ENCODE measurements around the gene CRISPLD2.

CRISPLD2 gene

DNA sequence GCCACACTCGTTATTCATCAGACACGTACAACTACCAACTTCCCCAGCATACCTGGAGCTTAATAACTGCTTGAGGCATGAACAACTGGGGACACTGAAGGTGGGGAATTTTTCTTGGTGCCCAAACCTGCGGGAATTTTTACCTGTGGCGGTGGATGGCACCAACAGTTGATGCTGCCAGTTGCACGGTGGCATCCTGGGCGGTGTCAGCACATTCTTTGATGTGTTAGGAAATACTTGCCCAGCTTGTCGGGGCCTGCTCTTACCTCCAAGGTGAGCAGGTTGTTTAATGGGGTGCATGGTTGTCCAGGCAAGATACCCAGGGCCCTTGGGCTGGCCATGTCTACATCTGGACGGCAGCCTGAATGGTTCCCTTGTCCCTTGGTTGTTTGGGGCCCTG is 79.6 kb downstream of the CRISPLD2 start:
- DNase-seq (ENCODE audit: extremely low read depth in 1 of 2, low read depth in 1 of 2): no peak

DNA sequence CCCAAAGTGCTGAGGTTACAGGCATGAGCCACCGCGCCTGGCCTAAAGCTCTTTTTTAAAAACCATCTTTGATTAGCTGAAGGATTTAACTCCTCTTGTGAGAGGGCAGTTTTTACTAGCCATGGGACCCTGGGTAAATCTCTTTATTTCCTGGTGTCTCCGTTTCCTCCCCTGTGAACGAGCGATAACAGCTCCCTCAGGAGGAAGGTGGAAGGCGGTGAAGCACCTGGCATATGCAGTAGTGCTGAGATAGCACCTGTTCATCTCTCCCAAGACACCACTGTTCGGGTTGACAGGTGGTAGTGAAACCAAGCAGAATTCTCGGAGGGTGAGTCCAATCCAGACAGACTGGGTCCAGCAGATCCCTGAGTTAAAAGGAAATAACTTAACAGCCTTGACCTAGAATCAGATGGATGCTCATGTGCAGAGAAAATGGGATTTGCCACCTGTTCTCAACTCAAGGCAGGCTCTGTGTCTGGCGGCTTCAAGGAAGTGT is 86.2 kb downstream of the CRISPLD2 start:
- no peak for DNase-seq (ENCODE audit: extremely low read depth in 1 of 2, low read depth in 1 of 2)

DNA sequence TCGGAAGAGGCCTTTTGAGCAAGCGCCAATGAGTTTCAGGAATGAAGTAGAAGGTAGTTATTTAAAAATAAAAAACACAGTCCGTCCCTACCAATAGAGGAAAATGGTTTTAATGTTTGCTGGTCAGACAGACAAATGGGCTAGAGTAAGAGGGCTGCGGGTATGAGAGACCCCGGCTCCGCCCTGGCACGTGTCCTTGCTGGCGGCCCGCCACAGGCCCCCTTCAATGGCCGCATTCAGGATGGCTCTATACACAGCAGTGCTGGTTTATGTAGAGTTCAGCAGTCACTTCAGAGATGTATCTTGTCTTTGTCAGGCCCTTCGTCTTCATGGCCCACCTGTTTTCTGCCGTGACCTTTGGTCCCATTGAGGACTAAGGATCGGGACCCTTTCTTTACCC is 87.3 kb downstream of the CRISPLD2 start:
- DNase-seq (ENCODE audit: extremely low read depth in 1 of 2, low read depth in 1 of 2): no peak

DNA sequence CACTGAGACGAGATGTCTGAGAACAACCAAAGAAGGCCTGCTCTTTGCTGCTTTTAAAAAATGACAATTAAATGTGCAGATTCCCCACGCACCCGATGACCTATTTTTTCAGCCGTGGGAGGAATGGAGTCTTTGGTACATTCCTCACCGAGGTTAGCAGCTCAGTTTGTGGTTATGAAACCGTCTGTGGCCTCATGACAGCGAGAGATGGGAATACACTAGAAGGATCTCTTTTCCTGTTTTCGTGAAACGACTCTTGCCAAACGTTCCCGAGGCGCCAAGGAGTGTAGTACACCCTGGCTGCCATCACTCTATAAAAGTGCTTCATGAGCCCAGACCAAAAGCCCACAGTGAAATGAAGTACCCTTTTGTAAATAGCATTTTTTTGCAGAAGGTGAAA is 87.8 kb downstream of the CRISPLD2 start:
- no peak for DNase-seq (ENCODE audit: extremely low read depth in 1 of 2, low read depth in 1 of 2)

DNA sequence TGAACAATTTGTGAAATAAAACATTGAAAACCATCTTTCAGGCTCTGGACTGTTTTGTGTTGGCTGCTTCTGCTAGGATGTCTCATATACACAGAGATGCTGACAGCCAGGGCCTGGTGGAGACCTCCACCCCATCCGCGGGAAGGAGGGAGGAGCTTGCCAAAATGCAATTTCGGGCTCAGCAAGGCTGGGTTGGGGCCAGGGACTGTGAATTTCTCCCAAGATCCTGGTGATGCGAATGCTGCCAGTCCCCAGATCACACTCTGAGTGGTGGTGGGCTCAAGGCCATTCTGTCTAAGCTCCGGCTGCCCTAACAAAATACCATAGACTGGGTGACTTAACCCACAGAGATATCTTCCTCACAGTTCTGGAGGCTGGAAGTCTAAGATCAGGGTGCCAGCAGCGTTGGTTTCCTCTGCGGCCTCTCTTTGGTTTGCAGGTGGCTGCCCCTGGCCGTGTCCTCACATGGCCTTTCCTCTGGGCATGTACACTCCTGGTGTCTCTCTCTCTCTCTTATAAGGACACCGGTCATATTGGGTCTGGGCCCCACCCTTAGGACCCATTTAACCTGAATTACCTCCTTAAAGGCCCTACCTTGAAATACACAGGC is 89.8 kb downstream of the CRISPLD2 start:
- DNase-seq (ENCODE audit: extremely low read depth in 1 of 2, low read depth in 1 of 2): no peak

DNA sequence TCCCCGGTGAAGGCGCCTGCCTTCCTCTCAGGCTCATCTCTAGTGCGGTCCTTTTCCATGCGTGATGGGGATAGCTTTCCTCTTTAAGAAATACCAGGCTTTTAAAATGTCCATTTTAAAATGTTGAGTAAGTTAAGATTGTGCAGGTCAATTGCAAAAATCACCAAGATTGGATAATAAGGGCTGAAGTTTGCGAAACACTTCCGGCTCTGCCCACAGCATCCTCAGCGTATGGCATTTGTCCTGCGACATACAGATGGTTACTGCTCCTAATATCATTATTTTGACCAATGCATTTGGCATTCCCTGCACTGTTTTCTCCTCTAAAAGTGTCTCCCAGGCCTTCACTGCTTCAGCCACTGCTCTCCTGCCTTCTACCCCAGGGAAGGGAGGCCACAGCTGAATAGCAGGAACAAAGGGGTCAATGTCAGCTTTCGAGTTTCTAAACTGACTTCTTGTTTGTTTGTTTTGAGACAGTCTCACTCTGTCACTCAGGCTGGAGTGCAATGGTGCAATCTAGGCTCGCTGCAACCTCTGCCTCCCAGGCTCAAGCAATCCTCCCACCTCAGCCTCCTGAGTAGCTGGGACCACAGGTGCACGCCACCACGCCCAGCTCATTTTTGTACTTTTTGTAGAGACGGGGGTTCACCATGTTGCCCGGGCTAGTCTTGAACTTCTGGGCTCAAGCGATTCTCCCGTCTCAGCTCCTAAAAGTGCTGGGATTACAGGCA is 91.9 kb downstream of the CRISPLD2 start:
- no peak for DNase-seq (ENCODE audit: extremely low read depth in 1 of 2, low read depth in 1 of 2)

DNA sequence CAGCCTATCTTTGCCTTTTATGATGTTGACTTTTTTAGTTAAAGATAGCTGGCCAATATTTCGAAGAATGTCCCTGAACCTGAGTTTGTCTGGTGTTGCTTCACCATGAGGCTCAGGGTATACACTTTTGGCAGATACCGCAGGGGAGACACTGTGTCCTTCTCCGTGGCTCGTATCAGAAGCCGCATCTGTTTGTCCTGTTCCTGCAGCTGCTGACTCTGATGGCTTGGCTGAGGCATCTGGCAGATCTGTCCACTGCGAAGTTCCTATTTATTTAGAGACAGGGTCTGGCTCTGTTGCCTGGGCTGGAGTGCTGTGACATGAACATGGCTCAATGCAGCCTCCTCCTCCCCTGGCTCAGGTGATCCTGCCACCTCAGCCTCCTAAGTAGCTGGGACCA is 93.5 kb downstream of the CRISPLD2 start:
- no peak for DNase-seq (ENCODE audit: extremely low read depth in 1 of 2, low read depth in 1 of 2)

DNA sequence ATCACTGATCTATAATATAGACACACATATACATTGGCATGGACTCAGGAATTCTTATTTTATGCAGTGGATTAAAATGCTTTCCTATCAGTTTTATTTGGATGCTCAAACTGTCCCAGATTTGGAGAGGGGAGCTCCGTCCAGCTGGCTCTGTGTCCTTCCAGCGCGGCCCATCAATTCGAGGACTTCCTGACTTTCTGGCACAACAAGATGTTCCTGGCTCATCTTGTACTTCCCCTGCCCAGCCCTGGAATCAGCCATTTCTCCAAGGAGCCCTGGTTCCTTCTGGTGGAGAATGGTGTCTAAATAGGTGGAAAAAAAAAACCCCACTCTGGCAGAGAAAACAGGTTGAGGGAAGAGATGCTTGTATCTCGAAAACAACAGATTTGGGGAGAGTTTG is 94.5 kb downstream of the CRISPLD2 start:
- DNase-seq (ENCODE audit: extremely low read depth in 1 of 2, low read depth in 1 of 2): no peak

DNA sequence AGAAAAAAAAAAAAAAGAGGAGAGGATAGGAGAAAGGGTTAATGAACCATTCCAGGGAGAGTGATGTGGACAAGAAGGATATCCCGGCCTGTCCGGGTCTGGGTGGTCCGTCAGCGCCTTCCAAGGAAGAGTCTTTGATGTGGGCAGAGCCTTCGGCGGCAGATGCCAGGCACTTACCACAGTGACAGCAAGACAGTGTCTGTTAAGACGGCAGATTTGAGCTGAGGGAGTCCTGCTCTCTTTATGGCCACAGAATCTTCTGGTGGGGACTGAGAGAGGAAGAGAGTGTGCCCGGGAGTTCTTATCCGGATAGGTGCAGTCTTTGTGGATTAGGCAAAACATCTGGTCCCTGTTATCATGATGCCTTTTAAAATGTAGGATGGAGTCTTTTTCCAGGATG is 96.4 kb downstream of the CRISPLD2 start:
- DNase-seq (ENCODE audit: extremely low read depth in 1 of 2, low read depth in 1 of 2): no peak

DNA sequence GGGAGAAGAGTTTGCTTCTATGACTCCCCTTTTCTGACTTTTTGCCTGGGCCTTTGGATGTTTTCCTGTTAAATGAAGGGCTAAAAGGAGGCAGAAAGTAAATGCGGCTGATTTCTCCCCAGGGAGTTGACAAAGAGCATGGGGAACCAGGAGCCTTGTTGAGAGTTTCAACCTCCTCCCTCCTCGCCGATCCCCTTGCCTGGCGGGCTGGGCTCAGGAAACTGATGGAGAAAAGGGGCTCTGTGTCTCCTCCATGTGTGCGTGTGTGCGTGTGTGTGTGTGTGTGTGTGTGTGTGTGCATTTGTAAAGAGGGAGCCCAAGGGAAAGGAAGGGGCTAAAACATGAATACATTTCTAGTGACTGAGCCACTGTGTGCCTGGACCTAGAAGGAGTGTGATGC is 97.1 kb downstream of the CRISPLD2 start:
- DNase-seq (ENCODE audit: extremely low read depth in 1 of 2, low read depth in 1 of 2): no peak

DNA sequence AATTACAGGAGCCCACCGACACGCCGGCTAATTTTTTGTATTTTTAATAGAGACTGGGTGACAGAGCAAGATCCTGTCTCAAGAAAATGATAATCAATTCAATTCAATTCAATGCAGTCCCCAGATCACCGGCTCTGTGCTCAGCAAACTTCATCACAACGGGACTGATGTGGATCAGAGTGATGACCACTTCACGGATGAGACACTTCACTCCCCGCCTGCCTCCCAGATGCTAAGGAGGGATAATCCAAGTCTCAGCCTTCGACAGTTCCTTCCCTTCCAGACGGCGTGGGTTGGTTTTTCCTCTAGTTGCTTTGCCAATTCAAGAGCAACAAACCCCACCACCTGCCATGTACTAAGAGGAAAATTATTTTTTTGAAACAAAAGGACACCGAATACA is 97.7 kb downstream of the CRISPLD2 start:
- no peak for DNase-seq (ENCODE audit: extremely low read depth in 1 of 2, low read depth in 1 of 2)

DNA sequence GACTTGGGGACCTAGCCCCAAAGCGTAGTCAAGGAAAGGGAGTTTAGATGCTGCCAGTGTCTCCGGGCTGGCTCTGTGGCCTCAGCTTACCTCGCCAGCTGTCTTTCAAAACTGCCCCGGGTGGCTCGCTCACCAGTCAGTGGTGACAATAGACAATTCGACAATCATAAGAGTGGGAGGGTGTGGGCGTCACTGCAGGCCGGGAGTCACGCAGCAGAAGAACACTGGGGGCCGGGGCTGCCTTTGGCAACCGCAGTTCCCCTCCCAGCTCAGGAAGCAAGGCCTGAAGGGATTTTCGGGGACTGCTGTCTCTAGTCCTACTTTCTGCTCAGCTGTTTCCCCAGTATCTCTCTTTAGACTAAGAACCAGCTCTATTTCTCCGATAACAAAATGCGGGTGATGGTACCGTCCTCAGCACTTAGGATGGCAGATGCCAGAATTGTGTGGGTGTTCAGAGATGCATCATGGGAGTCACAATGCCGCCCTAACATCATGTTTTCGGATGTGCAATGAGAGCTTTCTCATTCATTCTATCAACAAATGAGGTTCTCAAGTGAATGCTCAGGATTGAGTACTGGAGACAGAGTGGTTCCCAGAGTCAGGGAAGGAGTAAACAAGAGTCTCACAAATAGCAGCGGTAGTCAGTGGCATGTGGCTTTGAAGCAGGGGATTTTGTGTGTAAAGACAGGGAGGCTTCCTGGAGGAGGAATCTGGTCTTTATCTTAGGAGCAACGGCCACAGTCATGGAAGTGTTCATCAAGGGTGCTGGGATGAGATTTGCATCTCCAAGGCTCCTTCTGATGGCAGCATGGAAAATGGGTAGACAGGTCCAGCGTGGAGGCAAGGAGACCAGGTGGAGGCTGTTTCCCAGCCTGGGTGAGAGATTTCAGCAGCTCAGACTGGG is 98.5 kb downstream of the CRISPLD2 start:
- no peak for DNase-seq (ENCODE audit: extremely low read depth in 1 of 2, low read depth in 1 of 2)

DNA sequence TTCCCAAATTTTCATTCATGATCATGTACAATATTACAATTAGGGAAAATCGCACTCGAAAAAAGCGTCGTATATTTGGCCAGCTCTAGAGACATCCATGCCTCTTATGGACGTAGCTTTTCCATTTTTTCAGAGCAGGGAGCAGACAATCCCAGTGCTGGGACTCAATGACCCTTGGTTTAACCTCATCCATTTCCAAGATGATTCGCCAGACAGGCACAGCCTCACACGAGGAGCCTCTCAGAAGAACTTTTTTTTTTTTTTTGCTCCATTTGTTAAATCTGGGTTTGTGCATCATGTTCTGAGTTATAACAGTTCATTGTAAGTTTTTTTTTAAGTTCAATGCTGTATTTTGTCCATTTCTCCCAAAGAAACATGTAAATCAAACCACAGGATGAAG is 99.5 kb downstream of the CRISPLD2 start:
- DNase-seq (ENCODE audit: extremely low read depth in 1 of 2, low read depth in 1 of 2): no peak

DNA sequence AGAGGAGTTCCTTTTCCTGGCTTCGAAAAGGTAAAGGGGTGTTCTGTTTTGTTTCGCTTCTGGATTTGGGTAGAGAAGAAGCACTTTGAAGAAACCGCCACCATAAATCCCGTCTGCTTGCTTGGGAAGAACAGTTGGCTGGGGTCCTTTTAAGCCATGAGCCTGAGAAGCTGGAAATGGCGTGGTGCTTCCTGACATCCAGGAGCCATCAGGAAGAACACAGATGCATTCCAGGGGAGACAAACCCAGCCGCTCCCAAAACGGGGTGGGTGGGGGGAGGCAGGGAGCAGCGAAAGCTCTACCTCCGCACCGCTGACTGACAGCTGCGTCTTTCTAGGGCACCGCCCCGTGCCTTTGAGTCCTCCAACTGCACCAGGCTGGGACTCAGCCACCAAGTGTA is 99.9 kb downstream of the CRISPLD2 start:
- DNase-seq (ENCODE audit: extremely low read depth in 1 of 2, low read depth in 1 of 2): no peak

DNA sequence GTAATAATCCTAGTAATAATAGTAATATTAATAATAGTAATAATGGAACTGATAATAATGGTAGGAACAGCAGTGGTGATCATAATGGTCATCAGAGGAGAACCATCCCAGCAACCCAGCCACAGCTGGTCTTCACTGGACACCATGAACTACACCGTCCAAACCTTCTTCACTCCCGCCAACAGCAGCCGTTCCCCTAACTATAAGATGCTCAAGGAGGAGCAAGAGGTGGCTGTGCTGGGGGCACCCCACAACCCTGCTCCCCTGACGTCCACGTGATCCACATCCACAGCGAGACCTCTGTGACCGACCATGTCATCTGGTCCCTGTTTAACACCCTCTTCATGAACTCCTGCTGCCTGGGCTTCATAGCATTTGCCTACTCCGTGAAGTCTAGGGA is 100.5 kb downstream of the CRISPLD2 start:
- no peak for DNase-seq (ENCODE audit: extremely low read depth in 1 of 2, low read depth in 1 of 2)

DNA sequence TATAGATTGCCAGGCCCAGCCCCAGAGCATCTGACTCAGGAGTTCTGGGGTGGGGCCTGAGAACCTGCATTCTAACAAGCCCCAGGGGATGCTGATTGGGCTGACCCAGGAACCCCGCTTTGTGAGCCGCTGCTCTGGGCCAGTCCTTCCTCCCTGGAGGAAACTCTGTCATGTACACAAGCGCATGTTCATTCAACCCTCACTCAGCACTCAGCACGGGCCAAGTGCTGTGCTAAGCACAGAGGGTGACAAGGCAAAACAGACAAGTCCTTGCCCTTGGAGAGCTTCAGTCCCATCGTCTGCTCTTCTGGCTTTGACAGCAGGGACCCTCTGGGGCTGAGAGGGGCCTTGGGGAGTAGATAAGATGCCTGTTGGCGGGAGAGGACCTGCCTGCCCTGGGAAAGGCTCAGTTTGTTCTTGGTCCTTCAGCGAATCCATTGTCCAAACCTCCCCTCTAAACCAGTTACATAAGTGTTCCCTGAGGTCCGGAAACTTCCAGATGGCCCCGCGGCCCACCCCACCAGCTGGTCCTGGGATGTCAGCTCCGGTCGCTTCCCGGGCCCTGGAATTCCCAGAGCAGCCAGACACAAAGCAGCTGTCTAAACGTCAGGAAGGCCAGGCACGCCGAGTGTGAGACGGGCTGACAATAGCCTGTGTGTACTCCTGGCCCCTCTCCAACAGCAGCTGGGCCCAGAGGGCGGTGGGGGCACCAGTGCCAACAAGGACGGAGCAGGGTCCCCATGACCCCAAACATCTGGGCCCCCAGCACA is 102.8 kb downstream of the CRISPLD2 start:
- DNase-seq (ENCODE audit: extremely low read depth in 1 of 2, low read depth in 1 of 2): no peak

DNA sequence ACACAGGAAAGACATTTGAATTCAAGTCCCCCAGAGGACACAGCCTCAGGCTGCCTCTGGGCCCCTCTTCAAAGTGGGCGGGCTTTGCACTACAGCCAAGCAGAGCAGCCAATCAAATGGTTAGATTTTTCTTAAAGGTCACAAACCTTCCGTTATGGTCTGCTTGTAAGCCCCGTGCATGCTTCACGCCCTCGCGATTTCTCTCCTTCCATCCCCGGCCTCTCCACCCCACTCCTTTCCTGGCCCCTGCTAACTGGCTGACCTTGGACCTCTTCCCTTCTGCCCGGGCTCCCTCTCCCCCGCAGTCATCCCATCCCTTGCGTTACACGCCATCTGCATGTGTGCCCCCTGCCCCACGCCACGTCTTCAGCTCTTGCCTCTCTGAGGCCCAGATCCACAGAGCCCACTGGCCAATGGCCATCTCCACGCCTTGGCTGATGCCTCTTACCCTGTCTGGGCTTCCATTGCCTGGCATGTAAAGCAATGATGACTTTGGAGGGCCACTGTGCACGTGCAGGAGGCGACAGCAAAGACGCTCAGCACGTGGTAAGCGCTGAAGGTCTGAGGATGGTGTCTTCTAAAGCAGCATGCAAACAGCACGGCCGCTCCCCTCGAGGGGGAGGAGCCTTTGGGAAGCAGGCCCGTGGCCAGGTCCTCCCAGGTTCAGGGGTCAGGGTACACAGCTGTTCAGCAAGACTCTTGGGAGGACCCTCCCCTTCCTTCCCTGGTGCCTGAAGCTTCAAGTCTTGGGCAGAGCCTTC is 104.7 kb downstream of the CRISPLD2 start:
- no peak for DNase-seq (ENCODE audit: extremely low read depth in 1 of 2, low read depth in 1 of 2)

DNA sequence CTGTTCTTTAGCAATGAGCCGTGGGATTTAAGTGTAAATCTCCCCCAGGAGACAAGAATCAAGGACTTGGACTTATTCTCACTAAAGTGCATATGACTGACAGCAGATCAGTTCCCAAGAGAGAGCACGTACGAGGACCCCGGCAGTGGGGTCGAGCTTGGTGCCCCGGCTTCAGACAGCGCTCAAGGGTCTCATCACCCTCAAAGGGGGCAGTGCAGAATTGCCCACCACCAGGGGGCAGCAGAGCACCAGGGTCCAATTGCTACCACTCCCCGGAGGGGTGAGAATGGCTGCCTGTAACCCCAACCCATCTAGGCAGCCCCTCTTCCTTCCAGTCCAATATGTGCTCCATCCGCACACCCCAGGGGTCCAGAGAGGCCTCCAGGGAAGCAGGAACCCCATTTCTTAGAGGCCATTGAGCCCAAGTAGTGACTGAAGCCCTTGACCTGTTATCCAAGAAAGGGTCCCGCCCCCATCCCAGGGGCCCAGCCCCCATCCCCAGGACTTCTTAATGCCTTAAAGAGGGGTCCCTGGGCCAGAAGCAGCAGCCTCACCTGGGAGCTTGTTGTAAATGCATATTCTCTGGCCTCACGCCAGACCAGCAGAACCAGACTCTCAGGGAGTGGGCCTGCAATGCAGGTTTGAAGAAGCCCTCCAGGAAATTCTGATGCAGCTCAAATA is 105.4 kb downstream of the CRISPLD2 start:
- DNase-seq (ENCODE audit: extremely low read depth in 1 of 2, low read depth in 1 of 2): peak; percentile 20 to 48

DNA sequence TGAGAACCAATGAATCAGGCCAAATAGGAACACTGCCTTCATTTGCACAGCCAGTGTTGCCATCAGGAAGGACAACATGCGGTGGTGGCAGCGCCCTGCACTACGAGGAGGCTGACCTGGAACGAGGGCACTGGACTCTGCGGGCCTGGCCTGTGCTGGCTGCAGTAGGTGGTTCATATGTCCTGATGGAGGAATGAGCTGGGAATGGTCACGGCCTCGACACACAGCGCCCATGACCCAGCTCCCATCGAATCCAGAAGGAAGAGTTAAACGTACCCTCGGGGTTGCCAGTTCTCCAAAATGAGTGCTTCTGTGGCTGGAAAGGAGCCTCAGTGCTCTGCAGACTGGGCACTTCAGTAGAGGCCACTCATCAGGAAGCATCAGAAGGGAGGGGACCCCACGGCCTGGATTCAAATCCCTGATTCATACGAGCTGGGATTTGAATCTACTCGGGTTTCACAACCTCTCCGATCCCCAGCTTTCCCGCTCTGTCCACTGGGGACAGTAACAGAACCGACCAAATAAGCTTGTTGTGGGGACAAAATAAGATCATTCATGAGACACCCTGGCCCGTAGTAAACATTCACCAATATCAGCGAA is 106.1 kb downstream of the CRISPLD2 start:
- DNase-seq (ENCODE audit: extremely low read depth in 1 of 2, low read depth in 1 of 2): no peak

Measured in stimulated activated CD8-positive, alpha-beta memory T cell treated with anti-CD3 and anti-CD28 coated beads, Interleukin-7, amount 100 ng/mL, for 48 hours (primary cell).